ENCODE measurements around the gene FTSJ3. TPM values are rescaled to one million over a fixed set of nuclear protein-coding genes. Genes with fewer than 3 reads are reported as not detected.
"Not testable (repeated sequence)": the region's sequence is repeated elsewhere in the genome, so short reads cannot be mapped to it uniquely, and the experiment has no call there.

The FTSJ3 gene
- total RNA-seq, 1 donor from 2014 or later = 18.2 TPM

GRCh38 chr17:63859257-63859656, 31.8 kb upstream of the FTSJ3 start:
- Histone ChIP-seq H3K36me3 (no peaks in the 10 kb centered on the region), H3K9me3 (no peaks in the 10 kb centered on the region), H3K4me1 (no peaks in the 10 kb centered on the region), H3K4me3 (no peak overlapping the region), H3K27me3 (no peaks in the 10 kb centered on the region), H3K27ac (no peak overlapping the region)
- no peak for DNase-seq (ENCODE audit: low spot score in 2 of 2)
- TF ChIP-seq CTCF (IDR thresholded peaks at IDR 0.05) = no peak
- intact Hi-C loops (cut with DNase I) = no loop called here

GRCh38 chr17:63856425-63856824, 29.0 kb upstream of the FTSJ3 start:
- H3K4me3 ChIP-seq; H3K27me3 ChIP-seq; DNase-seq (ENCODE audit: low spot score in 2 of 2); H3K9me3 ChIP-seq; H3K4me1 ChIP-seq; H3K27ac ChIP-seq; H3K36me3 ChIP-seq; intact Hi-C loops (cut with DNase I): not testable (repeated sequence)

GRCh38 chr17:63855185-63855584, 27.7 kb upstream of the FTSJ3 start:
- H3K27me3 ChIP-seq = no peaks in the 10 kb centered on the region
- no peak overlapping the region for H3K27ac ChIP-seq
- H3K9me3 ChIP-seq = no peaks in the 10 kb centered on the region
- DNase-seq (ENCODE audit: low spot score in 2 of 2) = no peak
- H3K36me3 ChIP-seq = no peaks in the 10 kb centered on the region
- TF ChIP-seq CTCF (IDR thresholded peaks at IDR 0.05) = no peak
- H3K4me1 ChIP-seq = no peaks in the 10 kb centered on the region
- no peak overlapping the region for H3K4me3 ChIP-seq
- intact Hi-C loops (cut with DNase I) = no loop called here

- no peaks in the 10 kb centered on the region for H3K36me3 ChIP-seq
- H3K27ac ChIP-seq = no peak overlapping the region
- no peak overlapping the region for H3K4me3 ChIP-seq
- H3K9me3 ChIP-seq = no peaks in the 10 kb centered on the region
- H3K27me3 ChIP-seq = no peaks in the 10 kb centered on the region
- no peak for TF ChIP-seq CTCF (IDR thresholded peaks at IDR 0.05)
- DNase-seq (ENCODE audit: low spot score in 2 of 2) = no peak
- intact Hi-C loops (cut with DNase I) = no loop called here
- H3K4me1 ChIP-seq = no peaks in the 10 kb centered on the region
Measured at GRCh38 chr17:63854709-63855108, 27.2 kb upstream of the FTSJ3 start.

GRCh38 chr17:63853260-63853659, 25.8 kb upstream of the FTSJ3 start:
- intact Hi-C loops (cut with DNase I) = no loop called here
- H3K4me1 ChIP-seq = peaks cover 3 to 4% of the 10 kb centered on the region in 2 donors
- no peak for DNase-seq (ENCODE audit: low spot score in 2 of 2)
- H3K36me3 ChIP-seq = no peaks in the 10 kb centered on the region
- H3K27me3 ChIP-seq = no peaks in the 10 kb centered on the region
- no peaks in the 10 kb centered on the region for H3K9me3 ChIP-seq
- no peak for TF ChIP-seq CTCF (IDR thresholded peaks at IDR 0.05)
- no peak overlapping the region for H3K4me3 ChIP-seq
- no peak overlapping the region for H3K27ac ChIP-seq

GRCh38 chr17:63850401-63850800, 22.9 kb upstream of the FTSJ3 start:
- H3K4me3 ChIP-seq = no peak overlapping the region
- no peaks in the 10 kb centered on the region for H3K36me3 ChIP-seq
- H3K4me1 ChIP-seq = peaks cover 3 to 4% of the 10 kb centered on the region in 2 donors
- no peak for TF ChIP-seq CTCF (IDR thresholded peaks at IDR 0.05)
- no peak overlapping the region for H3K27ac ChIP-seq
- H3K27me3 ChIP-seq = no peaks in the 10 kb centered on the region
- H3K9me3 ChIP-seq = no peaks in the 10 kb centered on the region
- intact Hi-C loops (cut with DNase I) = no loop called here
- no peak for DNase-seq (ENCODE audit: low spot score in 2 of 2)
